Stimulated activated naive CD4-positive, alpha-beta T cell treated with Interleukin-2 at 50 U/mL for 16 hours (primary cell): Measurements from ENCODE around the gene MKNK1.
A peak's percentile ranks its signal among the peaks of the same experiment; 100 is the strongest.
"Not testable (repeated sequence)": the region's sequence is repeated elsewhere in the genome, so short reads cannot be mapped to it uniquely, and the experiment has no call there.

ENCODE experiments used
- DNase-seq: peaks from one replicate; lab custom pipeline; 2025; lab: John Stamatoyannopoulos, UW

MKNK1 gene

DNA sequence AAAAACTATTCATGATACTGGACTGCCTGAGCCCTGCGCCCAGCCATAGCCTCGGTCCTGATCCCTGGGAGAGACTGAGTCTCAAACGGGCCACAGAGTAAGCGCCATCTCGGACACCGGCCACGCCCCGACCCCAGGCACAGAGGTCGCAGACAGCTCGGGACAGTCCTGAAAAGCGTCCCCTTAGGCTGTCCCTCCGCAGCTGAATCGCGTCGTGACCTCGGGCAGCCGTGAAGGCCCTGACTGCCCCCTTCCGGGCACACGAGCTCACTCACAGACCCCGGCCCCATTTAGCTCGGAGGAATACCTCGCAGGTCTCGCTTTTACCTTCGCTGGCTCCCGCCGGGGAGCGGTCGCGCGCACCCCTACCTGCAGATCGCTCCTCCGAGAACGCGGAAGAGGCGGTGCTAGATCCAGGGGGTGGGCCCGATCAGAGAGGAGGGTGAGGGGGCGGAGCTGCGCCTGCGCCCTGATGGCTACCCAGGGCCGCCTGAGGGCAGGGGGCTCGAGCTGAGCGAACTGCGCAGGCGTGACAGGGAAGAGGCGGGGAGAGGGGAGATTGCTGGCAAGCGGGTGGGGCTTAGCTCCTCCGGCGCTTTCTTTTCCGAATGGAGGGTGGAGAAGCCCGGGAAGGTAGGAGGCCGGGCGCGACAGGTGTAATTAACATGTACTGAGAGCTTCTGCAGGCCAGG is at the start of gene MKNK1:
MKNK1 (minus strand) TSS at position 411 of the 692 bp plus-strand sequence. CDS start 20,941 bp downstream, outside the sequence.
- DNase-seq, result peak; percentile 98

DNA sequence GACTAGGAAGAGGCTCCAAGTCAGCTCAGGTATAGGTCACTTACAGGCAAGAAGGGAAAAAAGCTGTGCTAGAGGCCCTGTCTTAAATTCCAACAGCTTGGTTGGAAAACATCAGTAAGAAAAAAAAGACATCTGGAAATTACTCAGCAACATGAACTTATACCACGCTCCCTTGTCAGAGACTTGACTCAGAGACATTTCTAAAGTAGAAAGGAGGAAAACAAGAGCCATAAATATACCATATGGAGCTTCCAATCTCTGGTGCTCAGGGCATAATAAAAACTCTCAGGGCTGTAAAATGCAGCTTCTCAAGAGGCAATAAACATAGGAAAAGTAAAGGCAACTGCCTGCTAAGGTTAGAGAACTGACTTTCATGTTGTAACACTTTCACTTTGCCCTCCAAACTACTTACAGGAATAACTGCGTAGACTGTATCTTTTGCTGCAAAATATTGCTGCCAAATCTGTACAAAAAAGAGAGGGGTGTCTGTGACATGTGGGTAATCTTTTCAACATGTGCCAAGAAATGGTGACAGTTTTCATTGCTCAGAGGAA is 49.4 kb upstream of the MKNK1 start:
- DNase-seq, result no peak

DNA sequence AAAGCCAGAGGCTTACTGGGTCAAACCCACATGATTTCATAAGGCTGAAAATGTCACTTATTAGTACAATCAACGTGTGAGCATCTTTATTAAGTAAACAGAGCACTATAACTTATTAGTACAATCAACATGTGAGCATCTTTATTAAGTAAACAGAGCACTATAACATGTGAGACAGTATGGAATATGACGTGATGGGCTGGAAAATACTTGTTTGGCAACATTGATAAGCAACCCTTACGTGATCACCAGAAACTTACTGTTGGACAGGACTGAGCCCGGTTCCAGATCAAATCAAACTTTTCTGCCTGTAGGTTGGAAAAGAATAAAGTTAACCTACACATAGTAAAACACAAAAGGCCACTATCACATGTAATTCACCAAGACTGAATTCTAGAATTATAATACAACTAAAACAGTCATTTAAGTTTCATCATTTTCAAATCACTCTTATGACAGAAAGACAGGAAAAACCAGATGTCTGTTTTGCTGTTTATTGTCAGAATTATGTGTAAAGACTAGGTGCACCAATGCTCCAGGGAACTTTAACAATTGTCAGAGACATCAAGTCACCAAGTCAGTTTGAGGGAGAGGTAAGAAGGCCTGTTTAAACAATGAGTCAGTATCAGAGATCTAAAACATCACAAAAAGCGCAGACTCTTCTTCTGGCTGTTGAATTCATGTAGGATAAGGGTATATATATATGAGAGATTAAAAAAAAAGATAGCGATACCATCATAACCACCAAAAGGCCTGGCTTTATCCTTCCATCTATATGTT is 48.4 kb upstream of the MKNK1 start:
- DNase-seq, result no peak

DNA sequence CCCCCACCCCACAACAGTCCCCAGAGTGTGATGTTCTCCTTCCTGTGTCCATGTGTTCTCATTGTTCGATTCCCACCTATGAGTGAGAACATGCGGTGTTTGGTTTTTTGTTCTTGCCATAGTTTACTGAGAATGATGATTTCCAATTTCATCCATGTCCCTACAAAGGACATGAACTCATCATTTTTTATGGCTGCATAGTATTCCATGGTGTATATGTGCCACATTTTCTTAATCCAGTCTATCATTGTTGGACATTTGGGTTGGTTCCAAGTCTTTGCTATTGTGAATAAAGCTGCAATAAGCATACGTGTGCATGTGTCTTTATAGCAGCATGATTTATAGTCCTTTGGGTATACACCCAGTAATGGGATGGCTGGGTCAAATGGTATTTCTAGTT is 47.1 kb upstream of the MKNK1 start:
- DNase-seq, result not testable (repeated sequence)

DNA sequence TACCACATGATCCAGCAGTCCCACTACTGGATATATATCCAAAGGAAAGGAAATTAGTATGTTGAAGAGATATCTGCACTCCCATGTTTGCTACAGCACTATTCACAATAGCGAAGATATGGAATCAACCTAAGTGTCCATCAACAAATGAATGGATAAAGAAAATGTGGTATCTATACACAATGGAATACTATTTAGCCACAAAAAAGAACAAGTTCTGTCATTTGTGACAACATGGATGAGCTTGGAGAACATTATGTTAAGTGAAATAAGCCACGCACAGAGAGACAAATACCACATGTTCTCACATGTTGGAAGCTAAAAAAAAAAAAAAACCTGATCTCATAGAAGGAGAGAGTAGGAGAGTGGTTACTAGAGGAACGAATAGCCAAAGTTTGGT is 46.4 kb upstream of the MKNK1 start:
- DNase-seq, result no peak

DNA sequence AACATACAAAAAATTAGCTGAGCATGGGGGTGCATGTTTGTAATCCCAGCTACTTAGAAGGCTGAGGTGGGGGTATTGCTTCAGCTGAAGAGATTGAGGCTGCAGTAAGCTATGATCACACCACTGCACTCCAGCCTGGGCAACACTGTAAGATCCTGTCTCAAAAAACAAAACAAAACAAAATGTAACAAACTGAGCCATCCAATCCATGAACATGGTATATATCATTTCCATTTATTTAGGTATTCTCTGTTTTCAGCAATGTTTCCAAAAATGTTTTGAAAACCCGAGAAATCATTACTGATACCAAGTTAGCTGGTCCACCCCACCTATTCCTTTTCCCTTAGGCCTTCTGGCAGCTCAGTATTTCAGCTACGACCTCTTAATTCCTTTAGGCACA is 45.7 kb upstream of the MKNK1 start:
- no peak for DNase-seq

DNA sequence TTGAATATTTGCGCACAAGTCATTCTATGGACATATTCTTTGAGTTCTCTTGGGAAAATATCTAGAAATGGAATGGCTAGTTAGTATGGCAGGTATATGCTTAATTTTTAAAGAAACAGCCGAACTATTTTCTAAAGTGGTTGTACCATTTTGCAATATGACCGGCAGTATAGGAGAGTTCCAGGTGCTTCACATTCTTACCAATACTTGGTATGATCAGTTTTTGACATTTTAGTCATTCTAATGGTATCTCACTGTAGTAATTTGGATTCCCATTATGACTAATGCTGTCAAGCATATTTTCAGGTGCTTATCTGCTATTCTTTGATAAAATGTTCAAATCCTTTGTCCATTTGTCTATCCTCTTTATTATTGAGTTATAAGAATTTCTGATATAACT is 43.5 kb upstream of the MKNK1 start:
- DNase-seq, result no peak

DNA sequence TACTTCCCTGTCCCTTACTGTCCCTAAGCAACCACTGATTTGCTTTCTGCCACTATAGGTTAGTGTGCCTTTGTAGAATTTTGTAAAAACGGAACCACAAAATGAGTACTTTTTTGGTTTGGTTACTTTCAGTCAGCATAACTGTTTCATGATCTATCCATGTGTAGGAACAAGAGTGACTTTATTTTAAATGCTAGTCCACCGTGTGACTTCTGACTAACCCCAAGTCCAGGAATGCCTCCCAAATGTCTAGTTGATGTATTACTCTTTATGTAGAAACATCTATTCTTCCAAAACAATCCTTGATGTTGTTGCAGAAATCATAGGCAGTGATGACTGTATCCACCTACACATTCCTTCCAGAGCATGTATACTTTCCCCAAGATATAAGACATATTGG is 42.8 kb upstream of the MKNK1 start:
- no peak for DNase-seq

DNA sequence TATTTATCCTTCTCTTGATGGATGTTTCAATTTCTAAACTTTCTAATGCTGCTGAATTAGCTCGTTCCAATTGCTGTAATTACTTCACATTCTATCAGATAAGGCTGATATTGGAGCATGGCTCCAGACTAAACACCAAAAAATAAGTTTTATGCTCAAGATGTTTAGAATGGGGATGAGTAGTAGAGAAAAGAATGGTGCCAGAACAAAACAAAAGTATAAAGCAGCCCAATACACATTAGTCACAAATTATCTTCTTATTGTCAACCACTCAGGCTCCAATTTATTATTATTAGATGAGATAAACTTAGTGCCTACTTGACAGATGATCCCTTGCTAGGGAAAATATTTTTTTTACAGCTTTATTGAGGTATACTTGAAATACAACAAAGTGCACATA is 42.3 kb upstream of the MKNK1 start:
- no peak for DNase-seq

DNA sequence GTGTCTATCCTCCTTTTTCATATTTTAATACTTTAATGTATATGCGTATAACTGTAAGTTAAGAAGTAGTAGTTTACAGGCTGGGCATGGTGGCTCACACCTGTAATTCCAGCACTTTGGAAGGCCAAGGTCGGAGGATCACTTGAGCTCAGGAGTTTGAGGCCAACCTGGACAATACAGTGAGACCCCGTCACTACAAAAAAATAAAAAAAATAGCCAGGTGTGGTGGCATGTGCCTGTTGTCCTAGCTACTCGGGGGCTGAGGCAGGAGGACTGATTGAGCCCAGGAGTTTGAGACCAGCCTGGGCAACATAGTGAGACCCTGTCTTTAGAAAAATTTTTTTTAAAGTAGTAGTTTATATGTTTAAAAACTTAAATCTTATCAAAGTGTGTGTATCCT is 41.7 kb upstream of the MKNK1 start:
- DNase-seq, result no peak

DNA sequence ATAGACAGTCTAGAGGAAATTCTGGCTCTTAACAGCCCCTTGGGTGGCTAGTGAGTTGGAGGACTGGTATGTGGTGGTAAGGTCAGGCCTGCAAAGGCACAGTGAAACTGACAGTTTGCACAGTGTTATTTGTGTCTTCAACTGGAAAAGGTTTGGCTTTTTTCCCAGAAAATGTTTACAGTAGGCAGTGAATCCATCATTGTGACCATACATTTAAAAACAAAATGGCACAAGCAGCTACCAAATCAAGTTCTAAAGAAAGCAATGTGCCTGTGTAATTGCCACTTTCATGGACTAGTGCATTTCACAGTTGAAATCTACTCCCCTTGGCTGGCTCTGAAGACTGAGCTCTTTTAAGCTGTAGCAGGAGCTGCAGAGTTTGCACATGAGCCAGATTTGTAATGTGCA is 39.3 kb upstream of the MKNK1 start:
- DNase-seq, result no peak

DNA sequence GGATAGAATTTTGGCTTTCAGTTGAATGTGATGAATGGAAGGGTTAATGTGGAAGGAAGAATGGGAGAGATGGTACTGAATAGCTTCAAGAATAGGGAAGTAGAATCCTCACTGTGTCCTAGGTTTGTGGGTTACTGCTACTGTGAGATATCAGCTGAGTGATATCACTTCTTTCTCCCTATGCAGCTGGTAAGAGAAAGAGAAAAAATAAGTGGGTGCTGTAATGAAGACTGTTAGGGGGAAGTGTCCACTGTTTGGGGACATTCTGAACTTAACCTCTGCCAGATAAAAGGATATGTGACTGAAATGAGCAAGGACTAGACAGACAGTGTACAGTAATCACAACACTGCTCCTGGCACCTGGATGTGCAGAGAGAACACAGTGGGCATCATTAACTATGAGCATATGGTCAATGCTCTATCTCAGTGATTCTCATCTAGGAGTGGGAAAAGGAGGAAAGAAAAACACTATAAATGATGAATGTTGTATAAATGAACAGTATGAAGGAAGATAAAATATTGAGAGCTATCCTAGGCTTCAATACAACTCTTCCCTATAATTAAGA is 38.1 kb upstream of the MKNK1 start:
- DNase-seq, result no peak

DNA sequence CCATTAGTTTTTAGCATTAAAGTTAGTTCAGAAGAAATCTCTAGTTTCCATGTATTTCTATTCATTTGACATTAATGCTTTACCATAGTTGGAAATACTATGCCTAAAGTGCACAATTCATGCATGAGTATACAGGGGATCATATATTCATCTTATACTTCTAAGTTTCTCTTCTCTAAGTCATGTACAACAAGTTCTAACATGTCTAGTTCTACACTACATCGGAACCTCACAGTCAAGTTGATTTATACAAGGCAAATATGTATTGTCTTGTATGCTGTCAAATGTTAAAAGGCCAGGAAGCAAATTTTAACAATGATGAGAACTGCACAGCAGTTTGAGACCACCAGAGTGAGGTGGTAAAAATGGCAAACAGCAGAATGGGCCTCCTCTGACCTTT is 35.5 kb upstream of the MKNK1 start:
- DNase-seq, result no peak

DNA sequence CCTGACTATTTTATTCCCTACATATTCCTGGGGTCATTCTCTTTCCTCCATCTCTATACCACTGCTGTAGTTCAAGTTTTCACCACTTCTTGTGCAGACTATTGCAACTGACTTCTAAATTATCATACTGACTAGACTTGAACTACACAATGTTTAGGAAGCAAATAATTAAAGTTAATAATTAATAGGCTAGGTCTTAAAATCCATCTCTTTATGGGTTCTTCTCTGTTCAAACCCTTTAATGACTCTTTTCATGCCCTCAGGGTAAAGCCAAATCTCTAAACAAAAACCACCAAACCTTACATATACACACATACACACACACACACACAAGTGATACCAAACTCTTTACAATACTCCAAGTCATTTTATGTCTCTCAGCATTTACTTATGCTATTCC is 34.9 kb upstream of the MKNK1 start:
- no peak for DNase-seq

DNA sequence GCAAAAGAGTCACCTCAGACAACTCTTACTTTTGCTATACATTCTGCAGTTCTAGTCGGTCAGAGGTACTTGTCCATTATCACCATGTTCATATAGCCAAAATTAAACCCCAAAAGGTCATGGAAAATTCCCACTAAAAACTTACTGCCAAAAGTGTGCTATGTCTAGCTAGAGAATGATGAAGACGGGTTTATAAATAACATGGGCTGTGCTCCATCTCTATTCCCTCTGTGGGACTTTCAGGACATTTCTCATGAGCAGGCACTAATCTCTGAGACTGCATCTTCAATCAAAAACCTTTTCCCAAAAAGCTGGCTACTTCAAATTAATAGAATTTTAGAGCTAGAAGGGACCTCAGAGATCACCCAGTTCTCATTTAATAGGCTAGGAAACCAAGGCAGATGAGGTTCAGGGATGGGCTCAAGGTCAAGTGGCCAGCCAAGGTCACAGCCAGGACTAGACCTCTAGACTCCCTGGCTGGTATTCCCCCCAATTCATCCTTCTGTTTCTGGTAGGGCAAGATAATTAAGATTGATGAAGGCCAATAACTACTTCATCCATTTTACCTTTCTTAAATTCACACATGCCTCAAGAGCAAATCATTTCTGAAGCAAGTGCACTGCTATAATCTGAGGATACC is 33.5 kb upstream of the MKNK1 start:
- DNase-seq, result no peak

DNA sequence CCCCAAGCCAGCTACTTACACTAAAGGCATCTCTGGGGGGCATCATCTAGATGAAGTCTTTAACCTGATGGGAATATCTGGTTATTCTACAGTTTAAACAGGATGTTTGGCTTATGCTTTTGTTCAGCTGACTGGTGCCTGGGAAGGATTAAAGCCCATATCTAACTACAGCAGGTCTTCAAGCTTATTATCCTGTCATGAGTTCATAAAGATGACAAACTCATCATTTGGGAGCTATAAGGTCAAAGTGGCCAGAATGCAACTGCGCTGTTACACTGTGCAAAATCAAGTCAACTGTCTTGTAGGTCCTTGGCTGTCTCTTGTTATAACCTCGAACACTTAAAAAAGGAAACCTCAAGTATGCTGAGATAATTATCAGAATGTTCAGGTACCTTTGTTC is 31.1 kb upstream of the MKNK1 start:
- DNase-seq, result no peak

DNA sequence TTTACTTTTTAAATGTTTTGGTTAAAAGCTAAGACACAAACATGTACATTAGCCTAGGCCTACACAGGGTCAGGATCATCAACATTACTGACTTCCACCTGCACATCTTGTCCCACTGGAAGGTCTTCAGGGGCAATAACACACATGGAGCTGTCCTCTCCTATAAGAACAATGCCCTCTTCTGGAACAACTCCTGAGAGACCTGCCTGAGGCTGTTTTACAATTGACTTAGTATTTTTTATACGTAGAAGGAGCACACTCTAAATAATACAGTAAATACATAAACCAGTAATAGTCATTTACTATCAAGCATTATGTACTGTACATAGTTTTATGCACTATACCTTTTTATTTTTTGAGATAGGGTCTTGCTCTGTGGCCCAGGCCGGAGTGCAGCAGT is 26.7 kb upstream of the MKNK1 start:
- DNase-seq, result no peak

DNA sequence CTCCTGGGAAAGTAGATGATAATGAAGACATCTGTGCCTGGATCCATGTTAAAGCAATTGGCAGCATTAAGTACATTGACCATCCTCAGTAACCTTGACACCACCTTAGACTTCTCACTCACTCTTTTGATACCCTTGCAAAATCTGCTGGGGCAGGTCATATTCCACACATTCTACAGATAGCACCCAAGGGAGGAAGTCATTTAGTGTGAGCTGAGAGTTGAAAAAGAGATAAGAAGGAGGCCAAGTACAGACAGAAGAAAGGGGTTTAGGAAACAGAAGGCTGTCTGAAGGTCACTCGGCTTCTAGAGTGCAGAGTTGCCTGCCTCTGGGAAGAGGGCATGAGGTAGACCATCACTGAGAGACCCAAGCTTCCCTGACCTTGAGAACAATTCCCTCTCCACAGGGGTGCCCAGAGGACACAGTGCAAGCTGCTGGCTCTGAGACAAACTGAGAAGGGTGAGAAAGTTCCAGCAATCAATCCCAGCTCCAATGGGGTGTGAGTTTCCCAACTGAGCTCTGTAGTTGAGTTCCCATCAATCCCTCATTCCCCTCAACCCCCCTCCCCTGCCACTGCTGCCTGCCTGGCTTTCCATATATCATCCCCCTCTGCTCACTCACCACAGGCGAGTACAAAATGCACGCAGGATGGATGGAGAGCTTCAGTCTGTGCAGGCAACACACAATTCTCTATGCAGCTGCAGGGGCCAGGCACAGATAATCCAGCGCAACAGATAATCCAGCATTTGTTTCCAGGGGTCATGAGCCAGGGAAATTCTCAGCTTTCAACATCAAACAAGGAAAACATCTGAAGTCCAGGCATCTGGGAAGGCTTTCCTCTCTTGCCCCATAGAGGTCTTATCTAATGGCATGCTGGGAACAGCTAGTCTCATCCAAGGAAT is 19.9 kb upstream of the MKNK1 start:
- no peak for DNase-seq

DNA sequence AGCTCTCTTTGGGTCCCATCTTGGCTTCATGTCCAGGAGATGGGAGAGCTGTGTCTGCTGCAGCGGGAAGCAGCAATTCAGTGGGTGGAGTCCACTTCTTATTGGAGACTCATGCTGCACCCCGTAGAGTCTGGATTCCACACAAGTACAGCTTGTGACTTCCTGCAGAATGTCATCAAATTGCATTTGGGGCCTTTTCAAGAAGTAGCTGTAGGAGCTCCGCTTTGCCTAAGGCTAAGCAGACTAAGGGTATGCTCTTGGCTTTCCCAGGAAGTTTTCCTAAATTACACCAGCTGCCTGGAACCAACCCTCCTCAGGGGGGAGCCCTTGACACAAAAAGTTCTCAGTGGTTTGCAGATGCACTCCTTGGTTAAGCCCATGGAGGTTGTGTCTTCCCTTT is 18.3 kb upstream of the MKNK1 start:
- DNase-seq, result no peak

DNA sequence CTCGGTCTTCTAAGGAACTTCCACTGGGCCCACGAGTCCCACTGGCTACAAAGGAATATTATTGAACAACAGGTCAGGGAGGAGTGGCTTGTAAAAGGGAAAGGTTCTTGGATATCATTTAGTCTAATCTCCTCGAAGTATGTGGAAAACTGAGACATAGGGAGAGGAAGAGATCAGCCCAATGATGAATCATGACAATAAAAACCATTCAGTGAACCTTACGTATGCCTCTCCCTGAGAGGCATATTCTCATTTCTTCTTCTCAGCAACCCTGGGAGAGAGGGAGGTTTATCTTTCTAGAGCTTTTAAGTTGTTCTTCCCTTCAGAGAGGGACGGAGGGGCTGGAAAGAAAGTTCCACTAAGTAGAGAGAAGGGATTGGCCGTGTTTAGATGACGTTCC is 17.9 kb upstream of the MKNK1 start:
- DNase-seq, result no peak

DNA sequence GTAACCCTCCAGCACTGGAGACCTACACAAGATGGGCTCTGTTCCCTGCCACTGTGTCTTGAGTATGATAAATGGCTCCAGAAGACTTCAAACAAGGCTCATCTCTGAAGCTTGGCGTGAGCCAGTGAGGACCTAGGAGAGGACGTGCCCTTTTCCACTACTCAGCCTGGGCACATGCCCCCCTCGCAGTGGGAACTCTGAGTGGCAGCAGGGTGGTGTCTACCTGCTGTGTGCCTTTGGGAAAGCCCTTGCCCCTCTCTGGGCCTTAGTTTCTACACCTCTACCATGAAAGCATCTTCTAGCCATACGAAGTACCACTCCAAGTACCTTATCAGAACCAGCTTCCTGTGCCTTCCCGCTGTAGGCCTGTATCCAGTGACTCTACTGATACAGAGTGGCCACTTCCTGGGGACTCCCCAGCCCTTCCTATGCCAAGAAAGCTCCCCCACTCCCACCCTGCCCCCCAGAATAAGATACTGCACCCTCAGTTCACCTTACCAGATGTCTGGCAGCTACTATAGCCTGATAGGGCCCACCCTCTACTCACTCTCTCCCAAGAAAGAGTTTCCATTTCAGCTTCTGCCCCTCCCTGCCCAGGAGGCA is 15.7 kb upstream of the MKNK1 start:
- DNase-seq, result no peak
